Testis (tissue), 3 donors: ENCODE data around the gene CELSR3. TPM values are rescaled to one million over a fixed set of nuclear protein-coding genes. Genes with fewer than 3 reads are reported as not detected.

Experiments used
- DNase-seq: peaks from one replicate; pipeline ENCODE4 v3.0.0-alpha.2; 2019
- H3K27ac ChIP-seq, 2 donors: fragments of 200-600 bp; sonication (generic); one replicate each; pipeline ENCODE4 v1.5.1; 2019
- H3K27me3 ChIP-seq: fragments of 200-600 bp; sonication (generic); one replicate; pipeline ENCODE4 v1.5.1; 2019
- H3K36me3 ChIP-seq: fragments of 200-600 bp; sonication (generic); one replicate; pipeline ENCODE4 v1.5.1; 2017; ENCODE audit warnings: low read depth; ENCODE audit errors: missing control alignments
- H3K4me1 ChIP-seq: fragments of 200-600 bp; sonication (generic); one replicate; pipeline ENCODE4 v1.5.1; 2019
- H3K4me3 ChIP-seq, 2 donors: fragments of 200-600 bp; sonication (generic); one replicate each; pipeline ENCODE4 v1.5.1; 2017 to 2019
- H3K9me3 ChIP-seq: fragments of 200-600 bp; sonication (generic); one replicate; pipeline ENCODE4 v1.5.1; 2017
- CTCF ChIP-seq, 3 experiments: fragments of 450-650 bp in 2 of 3; fragments of 200-600 bp in 1 of 3; sonication (generic) in 1 of 3; IDR thresholded peaks; one replicate each; pipeline ENCODE4 v1.5.1; 2016 to 2019; ENCODE audit warnings: antibody characterized with exemption in 3 of 3, mild to moderate bottlenecking in 2 of 3, moderate library complexity in 1 of 3
- POLR2A ChIP-seq: fragments of 450-650 bp; IDR thresholded peaks from one replicate; pipeline ENCODE4 v1.6.1; 2017; ENCODE audit warnings: antibody characterized with exemption, mild to moderate bottlenecking, moderate library complexity
- WGBS, 2 donors: methylation state at CpG; one replicate each; pipeline ENCODE4 v1.1.5; 2018; 5-methylcytosine and 5-hydroxymethylcytosine counted together
- intact Hi-C: fragments of 100-400 bp; cut with DNase I; formaldehyde crosslinking; loops from one replicate; pipeline ENCODE4 v1.15.1; 2023; ENCODE audit warnings: low total_unique reads
- polyA plus RNA-seq: library from polyadenylated mRNA; stranded (reverse); fragments of 350-450 nt; fragmentation: Illumina TruSeq; extraction: RNeasy Lipid Tissue Mini Kit (QIAGEN cat#74804); gene quantifications from one replicate; pipeline ENCODE4 v1.2.3, GENCODE V29; 2014; ENCODE audit warnings: low read depth, low replicate concordance; ENCODE audit not compliant: insufficient read depth
- total RNA-seq, 2 donors: library from RNA; depleted of rRNA; stranded (reverse); fragments of >200 nt; gene quantifications; one replicate each; pipeline ENCODE4 v1.2.3, GENCODE V29; 2016

The CELSR3 gene
- total and polyA plus RNA-seq, 3 donors from 2014 or later: 13.5 to 17.5 (median 14.3) TPM

- no peaks in the 10 kb centered on the region for H3K36me3 ChIP-seq
Measured at GRCh38 chr3:48692551-48692950, 29.9 kb upstream of the CELSR3 start.

GRCh38 chr3:48690846-48691458, 28.3 kb upstream of the CELSR3 start:
- intact Hi-C loops: no loop called here
- no peaks in the 10 kb centered on the region for H3K36me3 ChIP-seq
- H3K4me3 ChIP-seq: no peak overlapping the region
- no peak for DNase-seq
- TF ChIP-seq CTCF (IDR thresholded peaks at IDR 0.05) (no peak), POLR2A (no peak)
- H3K9me3 ChIP-seq: no peaks in the 10 kb centered on the region
- H3K4me1 ChIP-seq: peaks cover 42% of the 10 kb centered on the region
- no peaks in the 10 kb centered on the region for H3K27me3 ChIP-seq
- no peak overlapping the region for H3K27ac ChIP-seq
- WGBS, 2 donors: 77 to 91% methylated on average over 2 of the region's 2 CpGs

More at GRCh38 chr3:48692551-48692950, 29.9 kb upstream of the CELSR3 start:
- DNase-seq: no peak
- TF ChIP-seq CTCF (IDR thresholded peaks at IDR 0.05) (no peak), POLR2A (no peak)
- intact Hi-C loops: no loop called here
- Histone ChIP-seq H3K9me3 (no peaks in the 10 kb centered on the region), H3K4me3 (no peak overlapping the region), H3K4me1 (peaks cover 35% of the 10 kb centered on the region), H3K27me3 (no peaks in the 10 kb centered on the region), H3K27ac (peak overlapping the region in 1 of 2 donors; percentile 85)

GRCh38 chr3:48689384-48689783, 26.7 kb upstream of the CELSR3 start:
- Histone ChIP-seq H3K27me3 (no peaks in the 10 kb centered on the region), H3K27ac (no peak overlapping the region), H3K4me3 (no peak overlapping the region), H3K9me3 (no peaks in the 10 kb centered on the region), H3K4me1 (peaks cover 45% of the 10 kb centered on the region), H3K36me3 (no peaks in the 10 kb centered on the region)
- intact Hi-C loops: no loop called here
- no peak for DNase-seq
- WGBS, 2 donors: 46 to 70% methylated on average over 5 of the region's 5 CpGs
- TF ChIP-seq POLR2A (no peak), CTCF (IDR thresholded peaks at IDR 0.05) (no peak)

GRCh38 chr3:48688737-48689075, 26.0 kb upstream of the CELSR3 start:
- intact Hi-C loops: no loop called here
- Histone ChIP-seq H3K9me3 (no peaks in the 10 kb centered on the region), H3K27ac (no peak overlapping the region), H3K36me3 (no peaks in the 10 kb centered on the region), H3K4me1 (peaks cover 48% of the 10 kb centered on the region), H3K4me3 (no peak overlapping the region), H3K27me3 (no peaks in the 10 kb centered on the region)
- no peak for TF ChIP-seq POLR2A
- TF ChIP-seq CTCF (IDR thresholded peaks at IDR 0.05): no peak
- 86 to 91% methylated on average over 3 of the region's 3 CpGs for WGBS, 2 donors
- no peak for DNase-seq

GRCh38 chr3:48688032-48688736, 25.5 kb upstream of the CELSR3 start:
- WGBS, 2 donors: 64 to 78% methylated on average over 9 to 18 of the region's 18 CpGs
- Histone ChIP-seq H3K27me3 (no peaks in the 10 kb centered on the region), H3K36me3 (no peaks in the 10 kb centered on the region), H3K4me3 (no peak overlapping the region), H3K4me1 (peaks cover 48% of the 10 kb centered on the region), H3K27ac (no peak overlapping the region), H3K9me3 (no peaks in the 10 kb centered on the region)
- intact Hi-C loops: no loop called here
- no peak for DNase-seq
- TF ChIP-seq POLR2A (no peak), CTCF (IDR thresholded peaks at IDR 0.05) (no peak)
